ENCODE data around the gene SLC7A6OS. TPM values are rescaled to one million over a fixed set of nuclear protein-coding genes. Genes with fewer than 3 reads are reported as not detected.

The SLC7A6OS gene
- total RNA-seq, 1 donor from 2014 or later, result 20.0 TPM

GRCh38 chr16:68357521-68357922 lies 46.8 kb upstream of the SLC7A6OS start:
- Mint-ChIP-seq H3K9me3 (ENCODE audit: unreplicated experiment) (no peaks in the 10 kb centered on the region), H3K4me1 (ENCODE audit: unreplicated experiment) (peaks cover 9% of the 10 kb centered on the region), H3K36me3 (ENCODE audit: low read depth, unreplicated experiment) (peaks cover 21% of the 10 kb centered on the region), H3K4me3 (ENCODE audit: unreplicated experiment) (no peak overlapping the region), H3K27ac (ENCODE audit: unreplicated experiment) (no peak overlapping the region), H3K27me3 (ENCODE audit: unreplicated experiment) (peaks cover 10% of the 10 kb centered on the region)
- DNase-seq (ENCODE audit: low spot score), result no peak
- TF ChIP-seq CTCF (IDR thresholded peaks at IDR 0.05; ENCODE audit: unreplicated experiment), result no peak

GRCh38 chr16:68356919-68357286 lies 46.2 kb upstream of the SLC7A6OS start:
- no peaks in the 10 kb centered on the region for H3K9me3 Mint-ChIP-seq (ENCODE audit: unreplicated experiment)
- no peak overlapping the region for H3K4me3 Mint-ChIP-seq (ENCODE audit: unreplicated experiment)
- TF ChIP-seq CTCF (IDR thresholded peaks at IDR 0.05; ENCODE audit: unreplicated experiment), result no peak
- H3K27ac Mint-ChIP-seq (ENCODE audit: unreplicated experiment), result no peak overlapping the region
- H3K4me1 Mint-ChIP-seq (ENCODE audit: unreplicated experiment), result peaks cover 9% of the 10 kb centered on the region
- peaks cover 10% of the 10 kb centered on the region for H3K27me3 Mint-ChIP-seq (ENCODE audit: unreplicated experiment)
- DNase-seq (ENCODE audit: low spot score), result no peak
- H3K36me3 Mint-ChIP-seq (ENCODE audit: low read depth, unreplicated experiment), result peaks cover 27% of the 10 kb centered on the region

- no peak for DNase-seq (ENCODE audit: low spot score)
These were observed 45.6 kb upstream of the SLC7A6OS start for GRCh38 chr16:68356249-68356918.

GRCh38 chr16:68355447-68356248 lies 44.9 kb upstream of the SLC7A6OS start:
- H3K27me3 Mint-ChIP-seq (ENCODE audit: unreplicated experiment), result peaks cover 10% of the 10 kb centered on the region
- no peak overlapping the region for H3K27ac Mint-ChIP-seq (ENCODE audit: unreplicated experiment)
- no peak for TF ChIP-seq CTCF (IDR thresholded peaks at IDR 0.05; ENCODE audit: unreplicated experiment)
- no peaks in the 10 kb centered on the region for H3K9me3 Mint-ChIP-seq (ENCODE audit: unreplicated experiment)
- no peak overlapping the region for H3K4me3 Mint-ChIP-seq (ENCODE audit: unreplicated experiment)
- H3K36me3 Mint-ChIP-seq (ENCODE audit: low read depth, unreplicated experiment), result peaks cover 34% of the 10 kb centered on the region
- H3K4me1 Mint-ChIP-seq (ENCODE audit: unreplicated experiment), result peaks cover 9% of the 10 kb centered on the region
- no peak for DNase-seq (ENCODE audit: low spot score)

More at GRCh38 chr16:68356249-68356918, 45.6 kb upstream of the SLC7A6OS start:
- Mint-ChIP-seq H3K4me3 (ENCODE audit: unreplicated experiment) (no peak overlapping the region), H3K27ac (ENCODE audit: unreplicated experiment) (no peak overlapping the region), H3K27me3 (ENCODE audit: unreplicated experiment) (peaks cover 10% of the 10 kb centered on the region), H3K36me3 (ENCODE audit: low read depth, unreplicated experiment) (peaks cover 32% of the 10 kb centered on the region), H3K9me3 (ENCODE audit: unreplicated experiment) (no peaks in the 10 kb centered on the region), H3K4me1 (ENCODE audit: unreplicated experiment) (peaks cover 9% of the 10 kb centered on the region)
- no peak for TF ChIP-seq CTCF (IDR thresholded peaks at IDR 0.05; ENCODE audit: unreplicated experiment)

GRCh38 chr16:68354816-68355215 lies 44.1 kb upstream of the SLC7A6OS start:
- Mint-ChIP-seq H3K36me3 (ENCODE audit: low read depth, unreplicated experiment) (peaks cover 31% of the 10 kb centered on the region), H3K4me3 (ENCODE audit: unreplicated experiment) (no peak overlapping the region), H3K27me3 (ENCODE audit: unreplicated experiment) (peaks cover 5% of the 10 kb centered on the region), H3K9me3 (ENCODE audit: unreplicated experiment) (no peaks in the 10 kb centered on the region), H3K4me1 (ENCODE audit: unreplicated experiment) (peaks cover 9% of the 10 kb centered on the region), H3K27ac (ENCODE audit: unreplicated experiment) (no peak overlapping the region)
- DNase-seq (ENCODE audit: low spot score), result no peak
- TF ChIP-seq CTCF (IDR thresholded peaks at IDR 0.05; ENCODE audit: unreplicated experiment), result no peak

Measured in endothelial cell (in vitro differentiated cells).